A549 (cell line): ENCODE measurements around the gene SCN3B. TPM values are rescaled to one million over a fixed set of nuclear protein-coding genes. Genes with fewer than 3 reads are reported as not detected.

ENCODE experiments used
- ATAC-seq, 2 experiments: fragments of 200-7000 bp in 1 of 2; fragments of >200 bp in 1 of 2; cut with Nextera tagmentation in 1 of 2; cut with Tn5 transposase in 1 of 2; 3 replicates each; pipeline versions ENCODE4 v1.8.0 to v1.9.1; 2018 to 2020; ENCODE audit warnings: mild to moderate bottlenecking in 1 of 2, moderate library complexity in 1 of 2
- CTCF ChIA-PET: fragments of 300-600 bp; sonication (Branson Sonifier 250); formaldehyde crosslinking; extraction: SDS; loops from one replicate; lab custom pipeline; 2021; ENCODE audit warnings: antibody characterized with exemption, inconsistent platforms; lab: Yijun Ruan, JAX
- POLR2A ChIA-PET: fragments of 350-600 bp; formaldehyde crosslinking; extraction: SDS; loops from one replicate; lab custom pipeline; 2021; ENCODE audit warnings: antibody characterized with exemption, inconsistent platforms; lab: Yijun Ruan, JAX
- DNase-seq, 2 experiments: peaks; one replicate each; pipeline versions ENCODE4 v3.0.0 to v3.0.0-alpha.2; 2011 to 2016; ENCODE audit warnings: low read depth in 1 of 2, low spot score in 1 of 2
- FAIRE-seq: peaks from 2 replicates; lab custom pipeline; 2011; peaks lifted over from hg19 to GRCh38; lab: Jason Lieb, UNC
- H3K27ac ChIP-seq, 2 experiments: fragments of >200 bp; sonication (Bioruptor Twin); formaldehyde crosslinking; 3 replicates each; pipeline ENCODE4 v1.5.1; 2016 to 2017
- H3K4me1 ChIP-seq: fragments of >200 bp; sonication (Bioruptor Twin); formaldehyde crosslinking; 3 replicates; pipeline ENCODE4 v1.6.1; 2016
- H3K4me2 ChIP-seq: fragments of >200 bp; sonication (Bioruptor Twin); formaldehyde crosslinking; 3 replicates; pipeline ENCODE4 v1.6.1; 2016
- H3K4me3 ChIP-seq: fragments of >200 bp; sonication (Bioruptor Twin); formaldehyde crosslinking; 3 replicates; pipeline ENCODE4 v1.5.1; 2016
- H3K9me3 ChIP-seq: fragments of >200 bp; sonication (Bioruptor Twin); formaldehyde crosslinking; 3 replicates; pipeline ENCODE4 v1.6.1; 2016
- CBX8 ChIP-seq: fragments of 200-600 bp; sonication (generic); IDR thresholded peaks from 2 replicates; pipeline ENCODE4 v1.6.1; 2016
- CEBPB ChIP-seq, 2 experiments: fragments of >200 bp in 1 of 2; sonication (Bioruptor Twin) in 1 of 2; formaldehyde crosslinking in 1 of 2; IDR thresholded peaks; 2 replicates each; pipeline ENCODE4 v1.6.1; 2012 to 2016
- EHMT2 ChIP-seq: fragments of 200-600 bp; sonication (generic); IDR thresholded peaks from 2 replicates; pipeline ENCODE4 v1.6.1; 2016; ENCODE audit warnings: antibody characterized with exemption, low read depth, mild to moderate bottlenecking, moderate library complexity
- ESRRA ChIP-seq: fragments of 150-350 bp; IDR thresholded peaks from 2 replicates; pipeline ENCODE4 v1.6.1; 2014; ENCODE audit warnings: mild to moderate bottlenecking, low read length, borderline replicate concordance
- FOSL2 ChIP-seq, 2 experiments: fragments of 450-650 bp in 1 of 2; fragments of >200 bp in 1 of 2; sonication (Bioruptor Twin) in 1 of 2; formaldehyde crosslinking; IDR thresholded peaks; 2 replicates each; pipeline versions ENCODE4 v1.5.0 to v1.6.1; 2016 to 2020; ENCODE audit warnings: mild to moderate bottlenecking in 1 of 2, moderate library complexity in 1 of 2
- HEYL ChIP-seq: fragments of 250-450 bp; sonication (Bioruptor Pico); IDR thresholded peaks from 2 replicates; pipeline ENCODE4 v1.8.0; 2021; ENCODE audit warnings: mild to moderate bottlenecking, moderate library complexity
- HOXA7 ChIP-seq: fragments of 250-450 bp; sonication (Bioruptor Pico); IDR thresholded peaks from 2 replicates; pipeline ENCODE4 v1.5.0; 2020; ENCODE audit warnings: mild to moderate bottlenecking, moderate library complexity
- HOXB13 ChIP-seq: fragments of 250-450 bp; sonication (Bioruptor Pico); IDR thresholded peaks from 2 replicates; pipeline ENCODE4 v1.5.0; 2020; ENCODE audit warnings: low read depth, mild to moderate bottlenecking, moderate library complexity
- JUN ChIP-seq, 2 experiments: fragments of >200 bp; sonication (Bioruptor Twin); formaldehyde crosslinking; IDR thresholded peaks; 2 replicates in 1 of 2; 3 replicates in 1 of 2; pipeline ENCODE4 v1.6.1; 2016 to 2017
- MAX ChIP-seq: IDR thresholded peaks from 2 replicates; pipeline ENCODE4 v1.6.1; 2012
- MYC ChIP-seq: IDR thresholded peaks from 2 replicates; pipeline ENCODE4 v1.6.1; 2012; ENCODE audit warnings: mild to moderate bottlenecking, inconsistent platforms, low read length, improper control_type of control experiment, borderline replicate concordance
- POLR2A ChIP-seq: IDR thresholded peaks from 2 replicates; pipeline ENCODE4 v1.6.1; 2012; ENCODE audit warnings: mild to moderate bottlenecking, low read length
- RARB ChIP-seq: fragments of 250-450 bp; sonication (Bioruptor Pico); IDR thresholded peaks from 2 replicates; pipeline ENCODE4 v1.8.0; 2021; ENCODE audit warnings: mild to moderate bottlenecking, moderate library complexity
- RCOR1 ChIP-seq: fragments of 150-350 bp; IDR thresholded peaks from 2 replicates; pipeline ENCODE4 v1.6.1; 2014; ENCODE audit warnings: antibody characterized with exemption, low read length, low read depth
- REST ChIP-seq: fragments of 200-600 bp; sonication (generic); IDR thresholded peaks from 2 replicates; pipeline ENCODE4 v1.6.1; 2016; ENCODE audit warnings: antibody characterized with exemption, mild to moderate bottlenecking, moderate library complexity
- RFX5 ChIP-seq: fragments of 450-650 bp; IDR thresholded peaks from 2 replicates; pipeline ENCODE4 v1.7.1; 2014; ENCODE audit warnings: antibody characterized with exemption, mild to moderate bottlenecking, moderate library complexity
- RNF2 ChIP-seq: fragments of 200-600 bp; sonication (generic); IDR thresholded peaks from 2 replicates; pipeline ENCODE4 v1.6.1; 2016; ENCODE audit warnings: low read depth, mild to moderate bottlenecking, antibody characterized with exemption, moderate library complexity, borderline replicate concordance
- SMC3 ChIP-seq: fragments of >200 bp; sonication (Bioruptor Twin); formaldehyde crosslinking; IDR thresholded peaks from 3 replicates; pipeline ENCODE4 v1.6.1; 2018; ENCODE audit warnings: inconsistent platforms
- TP53 ChIP-seq: fragments of 250-450 bp; sonication (Bioruptor Pico); IDR thresholded peaks from 2 replicates; pipeline ENCODE4 v1.5.0; 2021; ENCODE audit warnings: mild to moderate bottlenecking, moderate library complexity
- USF2 ChIP-seq: fragments of 450-650 bp; IDR thresholded peaks from 2 replicates; pipeline ENCODE4 v1.6.1; 2014; ENCODE audit warnings: antibody characterized with exemption
- ZSCAN20 ChIP-seq: fragments of 250-450 bp; sonication (Bioruptor Pico); IDR thresholded peaks from 2 replicates; pipeline ENCODE4 v1.8.0; 2022; ENCODE audit warnings: mild to moderate bottlenecking, moderate library complexity
- WGBS: methylation state at CpG from one replicate; pipeline ENCODE4 v1.1.6; 2017; ENCODE audit errors: missing lambda C conversion rate; 5-methylcytosine and 5-hydroxymethylcytosine counted together
- polyA plus RNA-seq, 4 experiments: library from polyadenylated mRNA; depleted of rRNA in 3 of 4; stranded (reverse); fragments of >200 nt; fragmentation: RNase III in 1 of 4; extraction: RNeasy Plus Mini Kit Qiagen cat#74134 plus additional on column Dnase treatment in 1 of 4; gene quantifications; 2 replicates in 3 of 4; 3 replicates in 1 of 4; pipeline ENCODE4 v1.2.3, GENCODE V29; 2011 to 2017

The SCN3B gene
- polyA plus RNA-seq, 2 of the 4 experiments (the other 2 are of a cell fraction) = 0.18 to 0.37 TPM

GRCh38 chr11:123585206-123585605 is 69.2 kb downstream of the SCN3B start:
- peaks cover 90% of the 10 kb centered on the region for H3K4me1 ChIP-seq
- ChIA-PET POLR2A (no interaction called here), CTCF (interaction anchor here (0.9 to 1.7 kb wide), 4 partner anchors 8 to 178 kb away, joined by 3 to 6 read pairs (median 4); no protein-coding TSS in a partner anchor)
- no peaks in the 10 kb centered on the region for H3K9me3 ChIP-seq
- TF ChIP-seq ZSCAN20 (CRISPR knock-in tag) (no peak), HOXA7 (CRISPR knock-in tag) (no peak), TP53 (CRISPR knock-in tag) (no peak), HOXB13 (CRISPR knock-in tag) (no peak), ESRRA (no peak)
- WGBS = 77% methylated on average over 4 of the region's 5 CpGs
- H3K4me2 ChIP-seq = peak overlapping the region; percentile 93
- no peak overlapping the region for H3K4me3 ChIP-seq
- DNase-seq (no peak), ATAC-seq (no peak), FAIRE-seq (no peak)
- H3K27ac ChIP-seq = peak overlapping the region; percentile 97

GRCh38 chr11:123584737-123585136 is 69.7 kb downstream of the SCN3B start:
- DNase-seq (no peak), FAIRE-seq (no peak), ATAC-seq (no peak)
- peaks cover 88% of the 10 kb centered on the region for H3K4me1 ChIP-seq
- POLR2A ChIA-PET = no interaction called here
- no peak for TF ChIP-seq EHMT2
- TF ChIP-seq CEBPB (IDR thresholded peaks at IDR 0.05) = no peak
- peak overlapping the region; percentile 93; the same call in 2 of the 3 replicates for H3K4me2 ChIP-seq
- H3K4me3 ChIP-seq = no peak overlapping the region
- H3K9me3 ChIP-seq = no peaks in the 10 kb centered on the region
- CTCF ChIA-PET = interaction anchor here (1.1 kb wide), 1 partner anchor 123 kb away, joined by 4 read pairs; no protein-coding TSS in a partner anchor
- H3K27ac ChIP-seq = peak overlapping the region; percentile 97
- 85% methylated on average over 2 of the region's 7 CpGs for WGBS

- H3K4me3 ChIP-seq = no peak overlapping the region
- no peak for FAIRE-seq
- TF ChIP-seq HEYL (CRISPR knock-in tag) = no peak
- TF ChIP-seq MAX = no peak
- TF ChIP-seq RNF2 = no peak
- TF ChIP-seq RFX5 = no peak
- no peak for TF ChIP-seq USF2
- no peak for TF ChIP-seq CBX8
- no peak for TF ChIP-seq RARB (CRISPR knock-in tag)
- TF ChIP-seq, all 56 proteins: peak for 0
- H3K27ac ChIP-seq = peak overlapping the region; percentile 97
- ATAC-seq (no peak), DNase-seq (no peak)
- POLR2A ChIA-PET = no interaction called here
- peak overlapping the region; percentile 93; the same call in 2 of the 3 replicates for H3K4me2 ChIP-seq
- CTCF ChIA-PET = interaction anchor here (1.1 to 4.3 kb wide), 2 partner anchors 11 to 123 kb away, joined by 4 to 29 read pairs; no protein-coding TSS in a partner anchor
- peaks cover 82% of the 10 kb centered on the region for H3K4me1 ChIP-seq
- no peaks in the 10 kb centered on the region for H3K9me3 ChIP-seq
- 56% methylated on average over 4 of the region's 4 CpGs for WGBS
Measured at GRCh38 chr11:123584186-123584585, 70.2 kb downstream of the SCN3B start.

GRCh38 chr11:123582992-123583504 is 71.4 kb downstream of the SCN3B start:
- FAIRE-seq (no peak), ATAC-seq (no peak), DNase-seq (no peak)
- Histone ChIP-seq H3K4me2 (no peak overlapping the region), H3K27ac (peak overlapping the region in 1 of 2 experiments; percentile 97; a peak in 2 of 6 replicates), H3K4me3 (no peak overlapping the region), H3K9me3 (no peaks in the 10 kb centered on the region), H3K4me1 (peaks cover 74% of the 10 kb centered on the region)
- ChIA-PET CTCF (interaction anchor here (0.6 to 4.3 kb wide), 5 partner anchors 12 to 313 kb away, joined by 3 to 29 read pairs (median 3); no protein-coding TSS in a partner anchor), POLR2A (no interaction called here)
- 84% methylated on average over 12 of the region's 12 CpGs for WGBS
- TF ChIP-seq CBX8 = no peak
- no peak for TF ChIP-seq SMC3
- no peak for TF ChIP-seq REST
- no peak for TF ChIP-seq JUN (IDR thresholded peaks at IDR 0.05)
- TF ChIP-seq MYC = no peak
- TF ChIP-seq RCOR1 = no peak
- no peak for TF ChIP-seq EHMT2
- no peak for TF ChIP-seq POLR2A
- no peak for TF ChIP-seq FOSL2 (IDR thresholded peaks at IDR 0.05)
- TF ChIP-seq FOSL2 (CRISPR knock-in tag; IDR thresholded peaks at IDR 0.05) = no peak
- TF ChIP-seq HOXB13 (CRISPR knock-in tag) = no peak
